ENCODE data around the gene ATOH8. TPM values are rescaled to one million over a fixed set of nuclear protein-coding genes. Genes with fewer than 3 reads are reported as not detected.

The ATOH8 gene
- total RNA-seq, 2 donors from 2014 or later = 40.1 to 49.8 TPM

GRCh38 chr2:85747441-85747840 is 6.3 kb upstream of the ATOH8 start:
- Histone ChIP-seq H3K27ac (no peak overlapping the region), H3K27me3 (replicated peaks; ENCODE audit: insufficient read depth) (no peaks in the 10 kb centered on the region), H3K4me3 (no peak overlapping the region), H3K4me1 (replicated peaks) (peaks cover 15% of the 10 kb centered on the region), H3K36me3 (no peaks in the 10 kb centered on the region), H3K9me3 (no peaks in the 10 kb centered on the region)
- no peak for DNase-seq (ENCODE audit: low spot score)
- WGBS = 98% methylated on average over 3 of the region's 3 CpGs
- intact Hi-C loops (cut with DNase I) = no loop called here
- TF ChIP-seq POLR2AphosphoS5 (IDR thresholded peaks at IDR 0.05) (no peak), POLR2A (IDR thresholded peaks at IDR 0.05) (no peak), CTCF (IDR thresholded peaks at IDR 0.05) (no peak)

- H3K27ac ChIP-seq = no peak overlapping the region
- TF ChIP-seq CTCF (IDR thresholded peaks at IDR 0.05) = no peak
- no peak for TF ChIP-seq POLR2A (IDR thresholded peaks at IDR 0.05)
- no peak for TF ChIP-seq POLR2AphosphoS5 (IDR thresholded peaks at IDR 0.05)
- WGBS = 86% methylated on average over 9 of the region's 9 CpGs
- peaks cover 10% of the 10 kb centered on the region for H3K4me1 ChIP-seq (replicated peaks)
- H3K4me3 ChIP-seq = no peak overlapping the region
- no peak for DNase-seq (ENCODE audit: low spot score)
- intact Hi-C loops (cut with DNase I) = no loop called here
- no peaks in the 10 kb centered on the region for H3K27me3 ChIP-seq (replicated peaks; ENCODE audit: insufficient read depth)
- no peaks in the 10 kb centered on the region for H3K9me3 ChIP-seq
- H3K36me3 ChIP-seq = no peaks in the 10 kb centered on the region
Observed at GRCh38 chr2:85748039-85748734, 5.6 kb upstream of the ATOH8 start.

- intact Hi-C loops (cut with DNase I) = no loop called here
- 46% methylated on average over 7 of the region's 7 CpGs for WGBS
- Histone ChIP-seq H3K27me3 (replicated peaks; ENCODE audit: insufficient read depth) (no peaks in the 10 kb centered on the region), H3K36me3 (no peaks in the 10 kb centered on the region), H3K4me1 (replicated peaks) (no peaks in the 10 kb centered on the region), H3K9me3 (no peaks in the 10 kb centered on the region), H3K4me3 (no peak overlapping the region), H3K27ac (peak overlapping the region; percentile 8 to 49)
- TF ChIP-seq CTCF (IDR thresholded peaks at IDR 0.05) = no peak
- peak; percentile 33 for TF ChIP-seq POLR2AphosphoS5 (IDR thresholded peaks at IDR 0.05)
- no peak for DNase-seq (ENCODE audit: low spot score)
Observed at GRCh38 chr2:85748985-85749875, 4.6 kb upstream of the ATOH8 start.

GRCh38 chr2:85750587-85751575 is 2.9 kb upstream of the ATOH8 start:
- H3K4me1 ChIP-seq (replicated peaks) = no peaks in the 10 kb centered on the region
- no peaks in the 10 kb centered on the region for H3K27me3 ChIP-seq (replicated peaks; ENCODE audit: insufficient read depth)
- H3K4me3 ChIP-seq = no peak overlapping the region
- WGBS = 43% methylated on average over 15 of the region's 15 CpGs
- H3K9me3 ChIP-seq = no peaks in the 10 kb centered on the region
- DNase-seq (ENCODE audit: low spot score) = peak; percentile 65
- intact Hi-C loops (cut with DNase I) = no loop called here
- no peak overlapping the region for H3K27ac ChIP-seq
- no peaks in the 10 kb centered on the region for H3K36me3 ChIP-seq
- TF ChIP-seq POLR2AphosphoS5 (IDR thresholded peaks at IDR 0.05) (peak; percentile 19), POLR2A (IDR thresholded peaks at IDR 0.05) (no peak), CTCF (IDR thresholded peaks at IDR 0.05) (peak; percentile 54 to 80 (median 68))

All from prostate gland (tissue), 2 donors.